ENCODE measurements around the gene VRTN.

GRCh38 chr14:74356892-74357575 is 8.8 kb downstream of the VRTN start:
- TF ChIP-seq CTCF (IDR thresholded peaks at IDR 0.05) = no peak
- TF ChIP-seq POLR2A (IDR thresholded peaks at IDR 0.05) = no peak
- no peak for TF ChIP-seq POLR2AphosphoS5 (IDR thresholded peaks at IDR 0.05)
- no peak for TF ChIP-seq EP300 (IDR thresholded peaks at IDR 0.05)
